Endothelial cell of umbilical vein (primary cell): ENCODE results near the gene CPPED1. TPM values are rescaled to one million over a fixed set of nuclear protein-coding genes. Genes with fewer than 3 reads are reported as not detected.
"Not testable (repeated sequence)": the region's sequence is repeated elsewhere in the genome, so short reads cannot be mapped to it uniquely, and the experiment has no call there.

Source experiments
- BruUV-seq: library from RNA; stranded (reverse); fragments of 400-500 nt; replicated peaks from 2 replicates; lab custom pipeline; 2021; lab: Mats Ljungman, UMichigan
- CTCF ChIA-PET: fragments of 300-600, 350-600 bp; sonication (Branson Sonifier 250); formaldehyde crosslinking; loops from one replicate; lab custom pipeline; 2021; ENCODE audit warnings: antibody characterized with exemption, inconsistent platforms; lab: Charles Lee
- POLR2A ChIA-PET: fragments of 300-600, 350-600 bp; sonication (Branson Sonifier 250); formaldehyde crosslinking; loops from one replicate; lab custom pipeline; 2021; ENCODE audit warnings: antibody characterized with exemption, inconsistent platforms; lab: Charles Lee
- DNase-seq: peaks from one replicate; pipeline ENCODE4 v3.0.0-alpha.2; 2011; ENCODE audit warnings: low read depth, low spot score
- FAIRE-seq: peaks from 2 replicates; lab custom pipeline; 2011; peaks lifted over from hg19 to GRCh38; lab: Jason Lieb, UNC
- H2AFZ ChIP-seq: 2 replicates; pipeline ENCODE4 v1.6.0; 2012; ENCODE audit warnings: low read depth, low read length, control low read depth, inconsistent platforms
- H3K27ac ChIP-seq: 2 replicates; pipeline ENCODE4 v1.5.1; 2011; ENCODE audit warnings: low read depth, mild to moderate bottlenecking, control low read depth, low read length, moderate library complexity; ENCODE audit not compliant: insufficient read depth
- H3K27me3 ChIP-seq, 2 experiments: 2 replicates each; pipeline versions ENCODE4 v1.6.0 to v1.6.1; 2011; ENCODE audit warnings: low read length in 2 of 2, mixed read lengths in 1 of 2; ENCODE audit not compliant: control insufficient read depth in 2 of 2, insufficient read depth in 2 of 2
- H3K36me3 ChIP-seq, 2 experiments: 2 replicates in 1 of 2; 3 replicates in 1 of 2; pipeline ENCODE4 v1.5.1; 2011; ENCODE audit warnings: low read length in 2 of 2, mild to moderate bottlenecking in 1 of 2, moderate library complexity in 1 of 2; ENCODE audit not compliant: control insufficient read depth in 2 of 2, insufficient read depth in 2 of 2; ENCODE audit errors: extremely low read depth in 1 of 2
- H3K4me1 ChIP-seq: 3 replicates; pipeline ENCODE4 v1.5.1; 2011; ENCODE audit warnings: mild to moderate bottlenecking, low read length; ENCODE audit not compliant: control insufficient read depth, insufficient read depth; ENCODE audit errors: extremely low read depth
- H3K4me2 ChIP-seq: 2 replicates; pipeline ENCODE4 v1.6.1; 2011; ENCODE audit warnings: low read length, control low read depth, mixed read lengths; ENCODE audit not compliant: insufficient read depth
- H3K4me3 ChIP-seq, 3 experiments: fragments of 200-600 bp in 1 of 3; sonication (generic), shearing (Covaris generic) in 1 of 3; replicated peaks in 1 of 3; 2 replicates each; pipeline ENCODE4 v1.5.1; 2011 to 2016; ENCODE audit warnings: control low read depth in 3 of 3, low read length in 3 of 3, mild to moderate bottlenecking in 2 of 3, inconsistent platforms in 1 of 3, low read depth in 1 of 3, moderate library complexity in 1 of 3; ENCODE audit not compliant: insufficient read depth in 1 of 3
- H3K79me2 ChIP-seq: 2 replicates; pipeline ENCODE4 v1.6.0; 2012; ENCODE audit warnings: low read length, inconsistent platforms; ENCODE audit not compliant: control insufficient read depth, insufficient read depth
- H3K9ac ChIP-seq: replicated peaks from 2 replicates; pipeline ENCODE3; 2011; ENCODE audit warnings: low read length, control low read depth; ENCODE audit not compliant: insufficient read depth; ENCODE audit errors: extremely low read depth
- H3K9me1 ChIP-seq: replicated peaks from 3 replicates; pipeline ENCODE4 v1.6.0; 2011; ENCODE audit warnings: mild to moderate bottlenecking, low read length; ENCODE audit not compliant: control insufficient read depth, insufficient read depth; ENCODE audit errors: extremely low read depth
- H3K9me3 ChIP-seq: replicated peaks from 2 replicates; pipeline ENCODE4 v1.5.1; 2012; ENCODE audit warnings: low read length, inconsistent platforms; ENCODE audit not compliant: control insufficient read depth, insufficient read depth
- H4K20me1 ChIP-seq: replicated peaks from 2 replicates; pipeline ENCODE3; 2011; ENCODE audit warnings: mild to moderate bottlenecking, low read length; ENCODE audit not compliant: control insufficient read depth, insufficient read depth; ENCODE audit errors: extremely low read depth
- POLR2A ChIP-seq: IDR thresholded peaks from 2 replicates; pipeline ENCODE4 v1.6.1; 2012; ENCODE audit warnings: low read depth, mild to moderate bottlenecking, control low read depth, low read length
- dilution Hi-C: fragments of 300-500 bp; cut with MboI; formaldehyde crosslinking; loops from one replicate; pipeline ENCODE4 v1.15.0; 2019; ENCODE audit warnings: low sequenced_read_pairs; ENCODE audit not compliant: extremely low pct_ligation_motif_present
- intact Hi-C: fragments of 100-400 bp; cut with micrococcal nuclease; formaldehyde crosslinking; loops from one replicate; pipeline ENCODE4 v1.10.0; 2022
- polyA plus RNA-seq, 4 experiments: library from polyadenylated mRNA; depleted of rRNA in 3 of 4; stranded (reverse) in 3 of 4; unstranded in 1 of 4; fragments of >200 nt; gene quantifications; 2 replicates each; pipeline versions ENCODE4 v1.2.1 to v1.2.3, GENCODE V29; 2011 to 2012; ENCODE audit warnings: missing spikeins in 1 of 4
- total RNA-seq: library from RNA; stranded (reverse); gene quantifications from 2 replicates; pipeline ENCODE4 v1.2.3, GENCODE V29; 2021

Gene CPPED1
- total and polyA plus RNA-seq, 2 donors (not counting 3 experiments of a cell fraction or from before 2014, with no cell fraction given) = 27.9 to 59.3 TPM

DNA sequence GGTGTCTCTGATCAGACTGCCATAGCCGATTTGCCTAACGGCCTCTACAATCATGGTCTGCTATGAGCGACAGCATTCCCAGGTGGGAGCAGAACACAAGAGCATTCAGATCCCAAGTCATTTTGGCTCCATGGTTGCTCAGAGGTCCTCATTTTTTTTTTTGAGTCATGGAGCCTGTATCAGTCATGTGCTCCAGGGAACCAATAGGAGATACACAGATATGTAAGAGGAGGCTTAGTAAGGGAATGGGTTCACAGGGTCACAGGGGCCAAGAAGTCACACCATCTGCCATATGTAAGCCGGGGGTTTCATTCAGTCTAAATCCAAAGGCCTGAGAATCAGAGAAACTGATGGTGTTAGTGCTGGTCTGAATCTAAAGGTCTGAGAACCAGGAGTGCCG, 36.8 kb downstream of the CPPED1 start:
- H3K4me1 ChIP-seq = peaks cover 11% of the 10 kb centered on the region
- POLR2A ChIA-PET = interaction anchor here (0.6 kb wide), 1 partner anchor 1195 kb away, joined by 4 read pairs; no protein-coding TSS in a partner anchor
- no TSS peak for BruUV-seq
- intact Hi-C loops (no loop called here), dilution Hi-C loops (no loop called here)
- no peaks in the 10 kb centered on the region for H3K79me2 ChIP-seq
- TF ChIP-seq POLR2A = no peak
- no peaks in the 10 kb centered on the region for H3K27me3 ChIP-seq
- FAIRE-seq (no peak), DNase-seq (no peak)
- no peak overlapping the region for H3K27ac ChIP-seq
- CTCF ChIA-PET = no interaction called here
- H3K9me1 ChIP-seq = no peaks in the 10 kb centered on the region
- H3K9me3 ChIP-seq = no peaks in the 10 kb centered on the region
- no peak overlapping the region for H2AFZ ChIP-seq
- H3K4me3 ChIP-seq = no peak overlapping the region
- H3K4me2 ChIP-seq = no peak overlapping the region
- H4K20me1 ChIP-seq = no peaks in the 10 kb centered on the region
- H3K9ac ChIP-seq = no peak overlapping the region
- H3K36me3 ChIP-seq = no peaks in the 10 kb centered on the region

DNA sequence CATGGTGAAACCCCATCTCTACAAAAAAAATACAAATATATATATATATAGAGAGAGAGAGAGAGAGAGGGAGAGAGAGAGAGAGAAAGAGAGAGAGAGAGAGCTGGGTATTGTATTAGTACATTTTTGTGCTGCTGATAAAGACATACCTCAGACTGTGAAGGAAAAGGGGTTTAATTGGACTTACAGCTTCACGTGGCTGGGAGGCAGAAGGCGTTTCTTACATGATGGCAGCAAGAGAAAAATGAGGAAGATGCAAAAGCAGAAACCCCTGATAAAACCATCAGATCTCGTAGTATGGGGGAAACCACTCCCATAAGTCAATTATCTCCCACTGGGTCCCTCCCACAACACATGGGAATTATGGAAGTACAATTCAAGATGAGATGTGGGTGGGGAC, 37.5 kb downstream of the CPPED1 start:
- BruUV-seq, H2AFZ ChIP-seq, H3K4me1 ChIP-seq, H3K9me3 ChIP-seq, DNase-seq, intact Hi-C loops, H3K79me2 ChIP-seq, CTCF ChIA-PET, H3K27ac ChIP-seq, H3K4me2 ChIP-seq, H3K4me3 ChIP-seq, H4K20me1 ChIP-seq, FAIRE-seq, H3K36me3 ChIP-seq, H3K27me3 ChIP-seq, dilution Hi-C loops, H3K9ac ChIP-seq, H3K9me1 ChIP-seq: not testable (repeated sequence)
- POLR2A ChIA-PET = interaction anchor here (0.6 kb wide), 1 partner anchor 1196 kb away, joined by 4 read pairs; no protein-coding TSS in a partner anchor
